BE2C (cell line): Measurements from ENCODE around the gene ADGRF1.

Source experiments
- DNase-seq: peaks from one replicate; pipeline ENCODE4 v3.0.0-alpha.2; 2020
- H3K27me3 ChIP-seq: fragments of 250-450 bp; sonication (Bioruptor Pico); 2 replicates; pipeline ENCODE4 v1.5.1; 2020; ENCODE audit warnings: mild to moderate bottlenecking
- H3K36me3 ChIP-seq: fragments of 250-450 bp; sonication (Bioruptor Pico); 2 replicates; pipeline ENCODE4 v1.5.1; 2020; ENCODE audit warnings: mild to moderate bottlenecking
- H3K4me1 ChIP-seq: fragments of 250-450 bp; sonication (Bioruptor Pico); 2 replicates; pipeline ENCODE4 v1.5.1; 2020
- H3K4me3 ChIP-seq: 2 replicates; pipeline ENCODE4 v1.5.1; 2011; ENCODE audit warnings: low read depth, low read length
- H3K9me3 ChIP-seq: fragments of 250-450 bp; sonication (Bioruptor Pico); 2 replicates; pipeline ENCODE4 v1.5.1; 2020
- TF ChIP-seq, protein P1 (sequence below): IDR thresholded peaks from 2 replicates; pipeline ENCODE4 v1.5.1; 2012; ENCODE audit warnings: mild to moderate bottlenecking, low read depth, low read length

Gene ADGRF1

GRCh38 chr6:46961711-46962110, 80.4 kb downstream of the ADGRF1 start:
- no peaks in the 10 kb centered on the region for H3K4me1 ChIP-seq
- TF ChIP-seq, protein P1, sequence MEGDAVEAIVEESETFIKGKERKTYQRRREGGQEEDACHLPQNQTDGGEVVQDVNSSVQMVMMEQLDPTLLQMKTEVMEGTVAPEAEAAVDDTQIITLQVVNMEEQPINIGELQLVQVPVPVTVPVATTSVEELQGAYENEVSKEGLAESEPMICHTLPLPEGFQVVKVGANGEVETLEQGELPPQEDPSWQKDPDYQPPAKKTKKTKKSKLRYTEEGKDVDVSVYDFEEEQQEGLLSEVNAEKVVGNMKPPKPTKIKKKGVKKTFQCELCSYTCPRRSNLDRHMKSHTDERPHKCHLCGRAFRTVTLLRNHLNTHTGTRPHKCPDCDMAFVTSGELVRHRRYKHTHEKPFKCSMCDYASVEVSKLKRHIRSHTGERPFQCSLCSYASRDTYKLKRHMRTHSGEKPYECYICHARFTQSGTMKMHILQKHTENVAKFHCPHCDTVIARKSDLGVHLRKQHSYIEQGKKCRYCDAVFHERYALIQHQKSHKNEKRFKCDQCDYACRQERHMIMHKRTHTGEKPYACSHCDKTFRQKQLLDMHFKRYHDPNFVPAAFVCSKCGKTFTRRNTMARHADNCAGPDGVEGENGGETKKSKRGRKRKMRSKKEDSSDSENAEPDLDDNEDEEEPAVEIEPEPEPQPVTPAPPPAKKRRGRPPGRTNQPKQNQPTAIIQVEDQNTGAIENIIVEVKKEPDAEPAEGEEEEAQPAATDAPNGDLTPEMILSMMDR: no peak
- peaks cover 7% of the 10 kb centered on the region for H3K27me3 ChIP-seq
- no peak overlapping the region for H3K4me3 ChIP-seq
- no peaks in the 10 kb centered on the region for H3K9me3 ChIP-seq
- no peak for DNase-seq
- no peaks in the 10 kb centered on the region for H3K36me3 ChIP-seq

GRCh38 chr6:46961232-46961631, 80.9 kb downstream of the ADGRF1 start:
- no peaks in the 10 kb centered on the region for H3K4me1 ChIP-seq

GRCh38 chr6:46959419-46959818, 82.7 kb downstream of the ADGRF1 start:
- H3K4me1 ChIP-seq: no peaks in the 10 kb centered on the region
- H3K27me3 ChIP-seq: peaks cover 6% of the 10 kb centered on the region
- TF ChIP-seq, protein P1: no peak

More at GRCh38 chr6:46961232-46961631, 80.9 kb downstream of the ADGRF1 start:
- TF ChIP-seq, protein P1: no peak
- no peak for DNase-seq
- Histone ChIP-seq H3K9me3 (no peaks in the 10 kb centered on the region), H3K4me3 (no peak overlapping the region), H3K27me3 (peaks cover 7% of the 10 kb centered on the region), H3K36me3 (no peaks in the 10 kb centered on the region)

DNA sequence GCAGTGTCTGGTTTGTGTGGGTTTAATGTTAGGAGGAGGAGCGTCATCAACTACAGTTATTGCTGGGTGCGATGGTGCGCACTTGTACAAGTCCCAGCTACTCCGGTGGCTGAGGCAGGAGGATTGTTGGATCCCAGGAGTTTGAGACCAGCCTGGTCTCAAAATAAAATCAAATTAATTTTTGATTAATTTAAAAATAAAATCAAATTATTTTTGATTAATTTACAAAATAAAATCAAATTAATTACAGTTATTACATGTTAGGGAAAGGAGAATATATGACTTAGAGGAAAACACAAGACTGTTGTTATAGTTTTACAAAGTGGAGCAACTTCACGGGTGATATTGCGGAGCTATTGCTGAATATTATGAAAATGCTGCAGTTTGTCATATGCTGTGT, 85.7 kb downstream of the ADGRF1 start:
- DNase-seq: no peak
- Histone ChIP-seq H3K36me3 (no peaks in the 10 kb centered on the region), H3K27me3 (peaks cover 4% of the 10 kb centered on the region; the same call in 1 of the 2 replicates), H3K4me3 (no peak overlapping the region), H3K9me3 (no peaks in the 10 kb centered on the region), H3K4me1 (no peaks in the 10 kb centered on the region)
- TF ChIP-seq, protein P1: no peak

More at GRCh38 chr6:46959419-46959818, 82.7 kb downstream of the ADGRF1 start:
- DNase-seq: no peak
- H3K36me3 ChIP-seq: no peaks in the 10 kb centered on the region
- no peak overlapping the region for H3K4me3 ChIP-seq
- H3K9me3 ChIP-seq: no peaks in the 10 kb centered on the region

DNA sequence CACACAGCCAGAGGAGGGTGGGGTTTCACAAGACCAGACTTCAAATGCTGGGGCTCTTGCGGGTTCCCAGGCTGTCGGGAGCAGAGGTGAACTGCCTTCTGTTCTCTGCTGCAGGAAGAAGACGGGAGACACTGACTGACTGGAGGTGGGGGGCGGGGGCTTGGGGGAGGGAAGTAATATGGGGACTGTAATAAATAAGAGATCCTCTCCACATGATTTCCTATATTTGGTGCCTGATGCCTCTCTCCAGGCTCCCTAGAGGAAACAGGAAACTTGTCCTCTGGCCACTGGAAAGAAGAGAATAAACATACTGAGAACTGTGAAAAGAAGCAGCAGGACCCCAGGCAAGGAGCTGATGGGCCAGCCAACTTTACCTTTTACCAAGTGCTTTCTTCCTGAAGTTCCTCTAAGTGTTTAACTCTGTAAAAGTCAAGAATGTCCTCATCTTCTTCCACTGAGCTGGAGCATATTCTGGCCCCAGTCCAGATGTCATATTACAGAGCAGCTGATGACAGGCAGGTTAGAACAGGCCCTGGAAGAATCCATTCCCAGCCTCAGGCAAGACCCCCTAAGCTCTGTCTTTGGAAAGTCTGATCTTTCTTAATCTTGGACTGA, 87.2 kb downstream of the ADGRF1 start:
- peak; percentile 15 for DNase-seq
- no peak overlapping the region for H3K4me3 ChIP-seq
- no peaks in the 10 kb centered on the region for H3K4me1 ChIP-seq
- peaks cover 6% of the 10 kb centered on the region for H3K27me3 ChIP-seq
- no peaks in the 10 kb centered on the region for H3K9me3 ChIP-seq
- TF ChIP-seq, protein P1: no peak
- H3K36me3 ChIP-seq: no peaks in the 10 kb centered on the region

DNA sequence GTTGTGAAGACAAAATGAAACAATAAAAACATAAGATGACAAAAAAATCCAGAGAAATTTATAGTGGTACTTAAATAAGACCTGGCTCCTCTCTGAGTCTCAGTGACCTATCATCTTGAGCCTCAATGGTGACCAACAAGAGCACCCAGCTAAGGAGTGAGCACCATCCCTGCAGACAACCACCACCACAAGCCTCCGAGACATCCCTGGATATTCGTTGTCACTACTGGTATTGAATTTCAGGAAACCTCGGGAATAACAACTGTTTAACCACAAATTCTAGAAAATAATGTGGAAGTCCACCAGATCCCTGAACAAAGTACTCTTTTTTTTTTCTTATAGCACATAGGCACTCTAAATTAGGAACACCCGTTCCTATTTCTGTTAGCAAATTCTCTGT, 88.2 kb downstream of the ADGRF1 start:
- Histone ChIP-seq H3K9me3 (no peaks in the 10 kb centered on the region), H3K4me1 (no peaks in the 10 kb centered on the region), H3K36me3 (no peaks in the 10 kb centered on the region), H3K27me3 (peaks cover 14% of the 10 kb centered on the region), H3K4me3 (no peak overlapping the region)
- TF ChIP-seq, protein P1: no peak
- DNase-seq: no peak
